AG09309 (cell line): ENCODE data around the gene OOEP.
"Not testable (repeated sequence)": the region's sequence is repeated elsewhere in the genome, so short reads cannot be mapped to it uniquely, and the experiment has no call there.

Experiments used
- DNase-seq: peaks from one replicate; pipeline ENCODE4 v3.0.0-alpha.2; 2010; ENCODE audit warnings: low read depth
- H3K4me3 ChIP-seq: 2 replicates; pipeline ENCODE4 v1.5.1; 2011; ENCODE audit warnings: mild to moderate bottlenecking, low read depth, low read length, moderate library complexity; ENCODE audit not compliant: control insufficient read depth
- CTCF ChIP-seq: IDR thresholded peaks from 2 replicates; pipeline ENCODE4 v1.5.1; 2011; ENCODE audit warnings: mild to moderate bottlenecking, low read depth, low read length, inconsistent platforms; ENCODE audit not compliant: insufficient read depth, control insufficient read depth; ENCODE audit errors: missing control alignments

Gene OOEP

GRCh38 chr6:73382462-73383113 is 12.9 kb upstream of the OOEP start:
- DNase-seq, result no peak
- TF ChIP-seq CTCF, result no peak
- no peak overlapping the region for H3K4me3 ChIP-seq

GRCh38 chr6:73381531-73381930 is 11.8 kb upstream of the OOEP start:
- not testable (repeated sequence) for H3K4me3 ChIP-seq

GRCh38 chr6:73377225-73377624 is 7.5 kb upstream of the OOEP start:
- no peak for TF ChIP-seq CTCF
- DNase-seq, result no peak
- H3K4me3 ChIP-seq, result no peak overlapping the region

More at GRCh38 chr6:73381531-73381930, 11.8 kb upstream of the OOEP start:
- DNase-seq, result not testable (repeated sequence)

- DNase-seq, result no peak
- TF ChIP-seq CTCF, result no peak
- no peak overlapping the region for H3K4me3 ChIP-seq
Measured at GRCh38 chr6:73375216-73375615, 5.5 kb upstream of the OOEP start.

- H3K4me3 ChIP-seq, result no peak overlapping the region
- no peak for TF ChIP-seq CTCF
- no peak for DNase-seq
Measured at GRCh38 chr6:73372516-73372915, 2.8 kb upstream of the OOEP start.

GRCh38 chr6:73371984-73372383 is 2.3 kb upstream of the OOEP start:
- no peak for DNase-seq
- H3K4me3 ChIP-seq, result no peak overlapping the region
- TF ChIP-seq CTCF, result no peak

GRCh38 chr6:73369157-73369556 is 540 bp downstream of the OOEP start:
- DNase-seq, result no peak
- no peak overlapping the region for H3K4me3 ChIP-seq
- no peak for TF ChIP-seq CTCF
